Fibroblast of gingiva (primary cell): ENCODE measurements around the gene IMMP1L.
"Not testable (repeated sequence)": the region's sequence is repeated elsewhere in the genome, so short reads cannot be mapped to it uniquely, and the experiment has no call there.

ENCODE experiments used
- DNase-seq: peaks from one replicate; pipeline ENCODE4 v3.0.0-alpha.2; 2011; ENCODE audit warnings: low read depth

IMMP1L gene, protein sequence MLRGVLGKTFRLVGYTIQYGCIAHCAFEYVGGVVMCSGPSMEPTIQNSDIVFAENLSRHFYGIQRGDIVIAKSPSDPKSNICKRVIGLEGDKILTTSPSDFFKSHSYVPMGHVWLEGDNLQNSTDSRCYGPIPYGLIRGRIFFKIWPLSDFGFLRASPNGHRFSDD

DNA sequence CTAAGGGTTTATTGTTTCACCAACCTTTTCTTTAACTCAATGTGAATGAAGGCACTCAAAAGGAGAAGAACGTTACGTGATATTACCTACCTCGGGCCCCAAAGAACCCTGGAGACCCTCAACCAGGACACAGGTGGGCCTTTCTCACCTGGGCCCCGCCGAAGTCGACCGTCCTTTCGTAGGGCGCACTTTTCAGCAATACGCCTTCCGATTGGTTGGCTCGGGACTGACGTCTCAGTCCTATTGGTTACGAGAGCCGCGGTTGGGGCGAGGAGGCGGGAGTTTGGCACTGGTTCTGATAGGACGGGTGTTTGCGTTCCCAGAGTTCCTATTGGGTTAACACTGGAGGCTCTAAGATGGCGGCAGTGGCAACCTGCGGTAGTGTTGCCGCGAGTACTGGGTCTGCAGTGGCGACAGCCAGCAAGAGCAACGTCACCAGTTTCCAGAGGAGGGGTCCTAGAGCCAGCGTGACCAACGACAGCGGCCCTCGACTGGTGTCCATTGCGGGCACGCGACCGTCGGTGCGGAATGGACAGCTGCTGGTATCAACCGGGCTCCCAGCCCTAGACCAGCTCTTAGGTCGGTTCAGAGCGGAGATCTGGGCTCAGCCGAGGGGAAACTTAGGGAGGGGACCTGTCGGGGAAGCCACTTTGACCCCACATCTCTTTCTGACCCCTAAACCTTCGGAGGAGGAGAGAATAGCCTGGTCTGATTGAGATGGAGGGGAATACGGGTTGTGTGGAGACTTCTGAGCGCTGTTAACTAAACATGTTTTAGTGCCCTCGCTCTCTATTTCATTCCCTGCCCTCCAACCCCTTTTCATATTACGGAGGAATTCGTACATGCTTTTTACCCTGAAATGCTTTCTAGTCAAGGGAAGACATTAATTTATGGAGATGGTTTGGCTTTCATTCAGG, at the start of gene IMMP1L, which contains the start of gene ELP4:
Gene IMMP1L, minus strand, starts transcription at position 194 of the 917 bp plus-strand sequence. CDS start 46,346 bp downstream, outside the sequence.
Gene ELP4, plus strand, starts transcription at position 339 of the 917 bp plus-strand sequence. Its CDS starts 18 bp downstream, at position 357.
- peak; percentile 94 for DNase-seq

DNA sequence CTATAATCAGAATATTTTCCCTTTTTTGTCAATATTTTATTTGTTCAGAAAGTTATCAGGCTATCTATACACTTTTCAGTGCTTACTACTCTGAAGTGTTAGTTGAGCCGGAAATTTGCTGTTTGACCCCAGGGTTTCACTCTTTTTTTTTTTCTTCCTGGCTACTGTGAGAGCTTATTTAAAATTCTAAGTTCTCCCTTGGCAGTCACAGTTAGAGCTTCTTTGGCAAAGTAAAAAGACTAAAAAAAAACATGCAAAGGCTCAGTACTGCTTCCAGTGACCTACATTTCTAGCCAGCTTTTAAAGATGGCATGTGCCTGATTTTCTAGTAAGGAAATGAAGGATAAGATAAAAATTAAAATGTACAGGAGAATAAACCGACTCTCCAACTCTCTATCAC, 48.6 kb upstream of the IMMP1L start:
- DNase-seq = no peak

DNA sequence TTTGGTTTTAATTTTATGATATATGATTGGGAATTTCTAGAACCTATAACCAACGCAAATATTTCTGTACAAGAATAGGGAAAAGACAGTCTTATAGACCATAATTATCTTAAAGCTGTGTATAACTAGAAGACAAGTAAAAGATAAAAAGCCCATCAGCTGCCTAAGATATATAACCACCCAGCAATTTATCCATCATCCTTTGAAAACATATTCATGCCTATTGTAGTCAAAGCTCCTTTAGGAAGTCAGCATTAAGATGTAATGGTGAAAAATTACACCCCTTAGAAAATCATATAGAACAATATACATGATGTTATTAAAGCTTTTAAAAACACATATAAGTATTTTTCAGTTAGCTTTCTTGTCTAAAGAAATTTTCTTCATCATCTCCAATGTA, 46.5 kb upstream of the IMMP1L start:
- DNase-seq = no peak

DNA sequence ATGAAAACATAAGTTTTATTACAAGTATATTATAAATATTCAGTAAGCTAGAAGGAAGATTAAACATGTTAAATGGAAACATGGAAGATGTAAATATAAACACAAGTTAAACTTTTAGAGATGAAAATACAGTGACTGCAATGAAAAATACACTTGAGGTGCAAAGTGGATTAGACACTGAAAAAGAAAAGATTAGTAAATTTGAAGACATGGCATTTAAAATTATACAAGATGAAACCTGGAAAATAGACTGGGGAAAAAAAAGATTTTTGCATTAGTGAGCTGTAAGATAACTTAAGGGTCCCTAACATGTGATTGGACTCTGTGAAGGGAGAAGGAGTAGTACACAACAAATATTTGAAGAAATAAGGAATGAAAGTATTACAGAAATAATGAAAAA, 33.4 kb upstream of the IMMP1L start:
- no peak for DNase-seq

DNA sequence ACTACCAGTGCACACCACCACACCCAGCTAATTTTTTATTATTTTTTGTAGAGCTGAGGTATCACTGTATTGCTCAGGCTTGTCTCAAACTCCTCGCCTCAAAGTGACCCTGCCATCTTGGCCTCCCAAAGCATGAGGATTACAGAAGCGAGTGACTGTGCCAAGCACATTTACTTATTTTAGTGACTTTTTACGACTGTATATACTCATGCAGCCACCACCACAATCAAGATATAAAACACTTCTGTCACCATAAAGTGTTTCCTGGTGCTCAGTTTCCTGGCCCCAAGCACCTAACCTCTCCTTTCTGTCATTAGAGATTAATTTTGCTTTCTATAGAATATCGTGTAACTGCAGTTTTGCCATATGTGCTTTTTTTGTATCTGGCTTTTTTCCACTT, 26.1 kb upstream of the IMMP1L start:
- no peak for DNase-seq

DNA sequence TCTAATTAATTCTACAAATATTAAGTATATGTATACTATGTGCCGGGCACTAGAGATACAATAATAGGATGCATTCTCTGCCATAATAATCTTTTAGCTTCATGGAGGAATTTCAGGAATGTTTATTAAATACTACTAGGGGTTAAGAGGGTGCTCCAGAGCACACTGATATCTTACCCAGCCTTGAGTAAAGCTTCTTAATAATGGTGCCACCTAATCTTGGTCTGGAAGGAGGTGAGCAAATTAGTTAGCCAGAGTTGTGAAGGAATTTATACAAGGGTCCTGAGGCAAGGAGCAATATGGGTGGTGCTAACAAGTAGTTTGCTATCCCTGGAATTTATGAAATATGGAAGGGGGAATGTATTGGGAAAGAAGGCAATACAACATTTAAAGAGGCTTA, 21.9 kb upstream of the IMMP1L start:
- no peak for DNase-seq

DNA sequence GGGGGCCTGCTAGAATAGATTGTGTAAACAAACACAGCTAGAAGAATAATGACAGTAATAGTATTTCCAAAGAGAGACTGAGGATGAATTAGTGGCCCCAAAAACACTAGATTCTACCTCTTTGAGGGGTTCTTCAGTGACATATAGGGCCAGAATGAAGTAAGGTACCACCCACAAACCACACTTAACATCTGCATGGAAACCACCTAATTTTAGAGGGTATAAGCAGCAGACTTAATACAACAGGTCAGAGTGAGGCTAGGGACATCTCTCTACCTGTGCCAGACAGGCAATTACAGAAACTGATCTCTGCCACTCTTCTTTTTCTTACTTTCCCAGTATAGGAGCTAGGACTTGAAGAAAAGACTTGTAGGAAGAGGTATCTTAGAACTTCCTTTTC, 20.3 kb upstream of the IMMP1L start:
- DNase-seq = no peak

DNA sequence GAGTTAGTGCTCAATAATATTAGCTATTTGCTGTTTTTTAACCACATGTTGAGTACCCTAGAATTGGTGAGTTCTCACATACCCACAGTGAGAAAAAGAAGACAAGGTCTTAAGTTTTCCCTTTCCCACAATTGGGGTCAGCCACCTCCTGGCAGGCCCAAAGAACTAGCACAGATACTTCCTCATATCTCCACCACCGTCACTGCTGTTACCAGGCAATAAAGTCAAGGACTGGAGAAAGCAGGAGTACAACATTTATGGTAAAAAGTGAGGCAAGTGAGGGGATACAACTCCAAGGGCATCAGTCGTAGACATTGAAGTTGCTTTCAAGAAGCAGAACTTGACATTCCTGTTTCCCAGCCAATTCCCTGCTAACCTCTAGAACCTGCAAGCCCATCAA, 19.8 kb upstream of the IMMP1L start:
- DNase-seq = no peak

DNA sequence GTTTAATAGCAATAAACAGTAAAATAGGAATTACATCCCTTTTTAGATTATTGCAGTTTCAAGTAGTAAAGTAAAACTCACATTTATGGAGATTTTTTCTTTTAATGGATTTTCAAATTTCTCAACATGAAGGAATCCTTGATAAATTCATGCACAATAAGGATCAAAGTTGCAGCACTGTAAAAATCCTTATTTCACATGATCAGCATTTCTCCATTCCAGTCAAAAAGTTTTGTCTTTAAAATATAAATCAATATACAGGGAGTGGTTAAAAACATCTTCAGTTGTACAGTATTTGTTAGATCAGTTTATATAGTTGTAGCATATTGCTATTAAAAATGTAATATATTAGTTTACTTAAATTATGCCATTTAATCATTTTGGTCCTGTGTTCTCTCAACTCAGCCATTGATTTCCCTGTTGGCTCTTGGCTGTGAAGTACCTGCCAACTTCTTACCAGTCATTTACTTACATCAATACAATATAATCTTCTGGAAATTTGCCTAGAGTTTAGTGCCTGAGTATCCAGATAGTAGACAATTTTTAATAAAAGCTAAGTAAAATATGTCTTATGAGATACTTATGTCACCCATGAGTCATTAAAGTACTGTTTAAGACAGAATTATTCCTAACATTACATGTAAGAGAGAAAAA, 12.2 kb upstream of the IMMP1L start:
- no peak for DNase-seq

DNA sequence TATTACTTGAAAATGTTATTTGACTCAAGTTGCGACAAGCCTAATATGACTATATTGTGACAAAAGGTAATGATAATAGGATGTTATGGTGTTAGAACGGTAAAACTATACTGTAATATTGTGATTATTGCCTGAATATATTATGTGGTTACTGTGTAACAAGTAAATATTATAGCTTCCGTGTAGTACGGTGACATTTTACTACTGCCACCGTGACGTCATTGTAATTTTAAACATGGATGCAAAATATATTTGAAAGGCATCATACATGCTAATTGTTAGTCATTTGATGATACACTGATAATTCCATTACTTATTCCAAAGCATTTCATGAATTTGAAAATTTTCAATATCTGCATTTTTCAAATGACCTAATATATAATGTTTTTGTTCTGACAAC, 2.7 kb upstream of the IMMP1L start:
- no peak for DNase-seq

DNA sequence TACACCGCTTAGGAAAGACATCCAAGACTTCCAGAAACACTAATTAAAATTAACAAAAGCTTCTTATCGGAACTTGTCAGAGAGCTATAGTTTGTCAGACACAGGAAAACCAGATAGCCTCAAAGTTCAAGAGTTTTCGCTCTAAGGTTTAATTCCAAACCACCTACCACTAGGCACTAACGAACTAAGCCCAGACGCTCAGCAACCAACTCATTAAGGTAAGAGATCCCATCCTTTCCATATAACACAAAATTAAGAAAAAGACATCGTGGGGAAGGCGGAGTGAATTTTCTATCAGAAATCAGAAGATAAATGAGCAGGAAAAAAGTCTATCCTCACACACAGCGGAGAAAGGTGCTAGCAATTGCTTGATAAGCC, 382 bp downstream of the IMMP1L start:
- DNase-seq = no peak

DNA sequence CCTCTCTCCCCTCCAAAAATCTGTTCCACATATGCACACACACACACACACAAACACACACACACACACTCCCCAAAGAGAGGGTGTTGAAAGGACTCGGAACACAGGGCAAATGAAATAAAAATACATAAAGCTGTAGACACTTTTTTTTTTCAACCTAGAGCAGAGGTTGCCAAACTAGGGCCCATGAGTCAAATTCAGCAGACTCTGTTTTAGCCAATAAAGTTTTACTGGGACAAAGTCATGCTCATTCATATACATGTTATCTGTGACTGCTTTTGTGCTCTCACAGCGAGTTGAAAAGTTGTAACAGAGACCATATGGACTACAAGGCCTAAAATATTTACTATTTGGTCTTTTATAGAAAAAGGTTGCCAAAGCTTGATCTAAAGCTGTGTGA, 8.9 kb downstream of the IMMP1L start:
- no peak for DNase-seq

DNA sequence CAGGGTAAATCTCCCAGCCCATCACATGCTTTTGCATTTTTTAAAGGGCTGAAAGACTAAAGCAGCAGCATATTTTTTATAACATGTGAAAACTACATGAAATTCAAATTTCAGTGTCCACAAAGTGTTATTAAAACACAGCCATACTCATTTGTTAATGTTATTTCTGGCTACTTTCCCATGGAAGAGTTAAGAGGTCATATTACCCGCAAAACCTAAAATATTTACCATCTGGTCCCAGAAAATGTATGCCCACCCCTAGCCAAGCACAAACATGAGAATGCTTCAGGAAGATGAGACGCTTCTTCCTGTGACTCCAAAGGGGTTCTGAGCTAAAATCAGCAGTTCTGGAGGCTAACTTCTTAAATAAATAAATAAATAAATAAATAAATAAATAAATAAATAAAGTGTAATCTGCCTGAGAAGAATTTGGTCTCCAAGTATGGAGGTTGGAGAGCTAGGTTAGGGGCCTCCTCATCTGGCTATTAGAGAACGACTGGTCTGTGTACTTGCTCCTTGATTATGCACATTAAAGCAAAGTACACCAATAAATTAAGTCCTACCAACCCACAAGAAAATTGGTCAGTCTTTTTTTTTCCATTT, 9.7 kb downstream of the IMMP1L start:
- peak; percentile 55 for DNase-seq

DNA sequence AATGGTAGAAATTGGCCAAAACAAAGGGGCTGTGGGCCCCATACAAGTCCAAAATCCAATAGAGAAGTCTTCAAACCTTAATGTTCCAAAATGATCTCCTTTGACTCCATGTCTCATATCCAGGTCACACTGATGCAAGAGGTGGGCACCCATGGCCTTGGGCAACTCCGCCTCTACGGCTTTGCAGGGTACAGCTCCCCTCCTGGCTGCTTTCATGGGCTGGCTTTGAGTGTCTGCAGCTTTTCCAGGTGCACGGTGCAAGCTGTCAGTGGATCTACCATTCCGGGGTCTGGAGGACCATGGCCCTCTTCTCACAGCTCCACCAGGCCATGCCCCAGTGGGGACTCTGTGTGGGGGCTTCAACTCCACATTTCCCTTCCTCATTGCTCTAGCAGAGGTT, 15.7 kb downstream of the IMMP1L start:
- not testable (repeated sequence) for DNase-seq

DNA sequence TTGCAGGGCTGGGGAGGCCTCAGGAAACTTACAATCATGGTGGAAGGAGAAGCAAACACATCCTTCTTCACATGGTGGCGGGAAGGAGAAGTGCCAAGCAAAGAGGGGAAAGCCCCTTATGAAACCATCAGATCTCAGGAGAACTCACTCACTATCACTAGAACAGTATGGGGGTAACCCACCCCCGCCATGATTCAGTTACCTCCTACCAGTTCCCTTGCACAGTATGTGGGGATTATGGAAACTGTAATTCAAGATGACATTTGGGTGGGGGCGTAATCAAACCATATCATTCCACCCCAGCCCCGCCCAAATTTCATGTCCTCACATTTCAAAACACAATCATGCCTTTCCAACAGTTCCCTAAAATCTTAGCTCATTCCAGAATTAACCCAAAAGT, 16.2 kb downstream of the IMMP1L start:
- DNase-seq = no peak

DNA sequence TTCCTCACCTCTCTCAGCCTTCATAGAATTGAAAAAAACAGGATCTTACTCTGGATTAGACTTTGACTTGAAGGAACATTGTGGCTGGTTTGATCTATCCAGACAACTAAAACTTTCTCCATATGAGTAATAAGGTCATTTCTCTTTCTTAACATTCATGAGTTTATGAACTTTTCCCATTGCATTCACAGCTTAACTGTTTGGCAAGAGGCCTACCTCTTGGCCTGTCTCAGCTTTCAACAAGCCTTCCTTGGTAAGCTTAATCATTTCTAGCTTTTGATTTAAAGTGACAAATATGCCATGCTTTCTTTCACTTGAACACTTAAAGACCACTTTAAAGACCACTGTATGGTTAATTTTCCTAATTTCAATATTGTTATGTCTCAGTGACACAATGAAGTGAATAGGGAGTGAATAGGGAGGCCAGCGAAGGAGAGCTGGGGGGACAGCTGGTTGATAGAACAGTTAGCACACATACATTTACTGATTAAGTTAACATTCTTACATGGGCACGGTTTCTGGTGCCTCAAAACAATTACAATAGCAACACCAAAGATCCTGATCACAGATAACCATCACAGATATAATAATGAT, 17.0 kb downstream of the IMMP1L start:
- peak; percentile 58 for DNase-seq

DNA sequence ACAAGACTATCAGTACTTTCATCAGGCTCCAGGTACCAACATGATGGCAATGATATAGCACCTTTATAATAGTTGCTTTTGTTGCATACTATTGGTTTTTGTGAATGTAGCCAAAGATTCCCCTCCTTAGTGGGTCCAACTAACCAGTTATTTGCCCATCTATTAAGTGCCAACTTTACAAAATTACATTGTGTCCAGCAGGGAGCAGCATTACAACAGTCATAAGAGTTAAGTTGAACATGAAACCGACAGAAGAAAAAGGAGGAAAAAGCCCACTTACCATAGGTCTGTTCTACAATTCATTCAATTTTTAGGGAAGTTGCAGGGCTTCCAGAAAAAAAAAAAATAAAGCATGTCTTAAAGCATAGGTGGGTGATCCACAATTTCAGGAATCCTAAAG, 21.6 kb downstream of the IMMP1L start:
- DNase-seq = peak; percentile 63

DNA sequence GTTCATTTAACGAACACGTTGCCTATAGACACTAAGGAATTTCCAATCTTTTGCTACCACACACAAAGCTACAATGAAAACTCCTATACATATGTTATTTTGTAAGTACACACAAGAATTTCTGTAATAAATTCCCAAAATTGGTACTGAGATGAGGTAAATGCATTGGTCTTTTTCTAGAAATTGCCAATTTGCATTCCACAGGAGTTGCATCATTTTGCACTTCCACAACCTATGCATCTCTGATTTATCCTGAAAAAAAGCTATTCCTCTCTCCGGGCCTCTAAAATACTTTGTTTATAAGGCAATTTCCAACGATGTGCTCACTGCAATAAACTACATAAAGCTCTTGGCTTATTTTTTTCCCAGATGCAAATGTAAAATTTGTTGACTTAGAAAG, 24.9 kb downstream of the IMMP1L start:
- DNase-seq = no peak

DNA sequence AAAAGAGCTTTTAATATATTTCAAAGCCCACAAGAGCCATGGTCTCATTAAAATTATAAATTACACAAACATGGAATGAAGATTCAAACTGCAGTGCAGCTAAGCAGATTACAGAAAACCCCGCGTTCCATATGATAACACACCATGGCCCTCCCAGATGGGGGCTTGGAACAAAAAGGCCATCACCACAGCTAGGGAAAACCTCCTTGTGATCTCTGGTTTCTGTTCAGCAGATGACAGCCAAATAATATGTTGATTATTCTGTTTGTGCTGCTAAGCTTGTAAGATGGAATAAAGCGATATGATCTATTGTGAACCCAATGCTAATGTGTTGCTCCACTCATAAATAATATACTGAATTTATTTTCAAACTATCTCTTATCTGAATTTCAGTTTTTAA, 28.5 kb downstream of the IMMP1L start:
- no peak for DNase-seq

DNA sequence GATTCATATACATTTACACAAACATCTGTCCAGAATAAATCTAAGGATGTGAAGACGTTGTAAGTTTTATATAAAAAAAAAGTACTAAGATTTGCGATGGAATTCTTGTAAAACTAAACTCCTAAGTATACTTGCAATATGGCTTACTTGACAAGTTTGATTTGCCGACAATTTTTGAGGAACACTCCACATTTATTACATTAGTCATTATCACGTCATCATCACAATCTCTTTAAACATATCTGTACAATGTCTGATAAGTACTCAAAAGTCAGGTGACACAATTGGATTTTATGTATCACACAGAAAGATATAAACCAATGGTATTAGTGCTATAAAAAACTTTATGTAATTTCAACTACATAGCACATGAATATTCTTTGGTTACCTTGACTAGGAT, 30.4 kb downstream of the IMMP1L start:
- DNase-seq = no peak

DNA sequence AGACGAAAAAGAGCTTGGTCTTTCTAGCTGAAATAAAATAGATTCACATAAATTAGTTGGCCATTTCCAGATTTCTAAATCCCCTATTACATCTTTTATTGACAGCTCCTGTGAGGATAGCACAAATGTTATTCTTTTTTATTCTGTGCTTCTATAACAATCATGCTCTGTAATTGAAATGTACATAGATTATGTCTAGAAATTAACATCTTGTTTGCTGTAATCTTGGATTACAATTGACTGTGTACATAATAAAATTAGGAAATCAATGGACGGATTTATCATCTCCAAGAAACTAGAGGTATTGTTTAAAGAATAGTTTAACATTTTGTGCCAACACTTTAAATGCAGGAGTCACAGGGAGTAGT, 31.2 kb downstream of the IMMP1L start:
- DNase-seq = no peak

DNA sequence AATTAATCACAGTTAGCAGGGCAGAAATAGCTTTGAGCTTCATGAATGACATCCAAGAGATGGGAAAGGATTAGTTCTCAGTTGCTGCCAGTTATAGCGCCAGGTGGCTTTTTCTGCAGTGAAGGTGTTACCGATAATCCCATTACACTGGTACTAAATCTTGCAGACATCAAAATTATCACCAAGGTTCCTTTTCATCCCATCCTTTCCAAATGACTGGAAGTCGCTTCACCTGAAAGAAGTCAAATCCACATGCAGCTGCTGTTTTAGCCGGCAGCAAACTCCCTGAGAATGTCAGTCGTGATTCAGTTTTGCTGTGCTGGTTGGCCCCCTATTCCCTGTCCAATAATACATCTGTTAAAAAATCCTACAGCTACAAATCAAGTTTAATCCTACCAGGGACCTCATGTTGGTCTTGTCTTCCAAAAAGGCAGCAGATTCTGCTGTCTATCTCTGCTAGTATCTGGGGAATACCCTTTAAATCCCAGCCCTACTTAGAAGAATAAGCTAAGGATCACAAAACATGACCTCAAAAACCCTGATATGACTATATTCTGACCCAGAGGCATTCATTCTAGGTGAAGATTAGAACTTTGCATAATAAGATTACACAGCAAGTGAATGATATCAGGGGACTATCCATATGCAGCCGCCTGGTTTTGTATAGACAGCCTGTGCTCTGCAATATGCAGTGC, 31.7 kb downstream of the IMMP1L start:
- no peak for DNase-seq
